HG02840 (cell line): ENCODE data around the gene QTRT2.

Experiments
- ATAC-seq: cut with Tn5 transposase; IDR thresholded peaks from one replicate; pipeline ENCODE4 v1.9.1; 2021; ENCODE audit warnings: mild to moderate bottlenecking, moderate library complexity, moderate number of reproducible peaks; ENCODE audit not compliant: unreplicated experiment, low FRiP score

QTRT2 gene

DNA sequence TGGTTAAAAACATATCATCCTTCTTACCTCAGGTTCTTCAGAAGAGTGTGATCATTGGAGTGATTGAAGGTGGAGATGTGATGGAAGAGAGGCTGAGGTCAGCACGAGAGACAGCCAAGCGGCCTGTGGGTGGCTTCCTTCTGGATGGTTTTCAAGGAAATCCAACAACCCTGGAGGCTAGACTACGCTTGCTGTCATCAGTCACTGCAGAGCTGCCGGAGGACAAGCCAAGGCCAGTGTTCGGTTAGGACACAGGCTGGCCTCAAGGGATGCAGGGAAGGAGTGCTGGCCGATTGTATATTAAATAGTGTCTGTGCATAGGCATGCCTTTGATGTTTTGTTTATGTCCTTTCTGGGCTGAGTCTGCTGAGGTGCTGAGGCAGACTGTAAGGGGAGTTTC is 20.2 kb downstream of the QTRT2 start:
- no peak for ATAC-seq

DNA sequence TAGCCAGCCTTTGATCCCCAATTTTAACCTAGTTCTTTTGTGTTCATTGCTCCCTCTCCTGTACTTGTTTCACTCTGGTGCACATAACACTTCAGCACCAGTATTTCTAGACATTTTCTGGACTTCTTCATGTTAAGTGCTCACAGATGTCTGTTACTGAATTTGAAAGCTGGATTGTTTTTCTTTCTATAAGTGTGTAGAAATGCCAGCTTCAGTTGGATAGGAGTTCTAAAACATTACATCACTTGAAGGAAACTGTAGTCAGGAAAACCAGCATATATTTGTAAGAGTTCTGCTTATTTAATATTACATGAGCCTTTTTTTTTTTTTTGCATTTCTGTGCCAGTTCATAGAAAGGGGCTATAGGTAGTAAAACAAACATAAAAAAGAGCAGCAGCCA is 21.6 kb downstream of the QTRT2 start:
- ATAC-seq: no peak

DNA sequence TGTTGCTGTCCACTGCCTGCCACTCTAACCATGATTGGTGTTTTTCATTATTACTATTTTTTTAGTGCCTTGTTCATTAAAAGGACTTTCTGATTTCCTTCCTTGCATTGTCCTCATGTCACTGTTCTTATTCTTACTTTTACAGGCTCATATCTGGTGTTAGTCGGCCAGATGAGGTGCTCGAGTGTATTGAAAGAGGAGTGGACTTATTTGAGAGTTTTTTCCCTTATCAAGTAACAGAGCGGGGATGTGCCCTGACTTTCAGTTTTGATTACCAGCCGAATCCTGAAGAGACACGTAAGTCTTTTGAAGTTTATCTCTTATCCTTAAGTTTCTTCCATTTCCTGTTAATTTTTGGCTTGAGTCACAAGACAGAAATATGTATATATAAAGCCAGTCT is 23.2 kb downstream of the QTRT2 start:
- no peak for ATAC-seq

DNA sequence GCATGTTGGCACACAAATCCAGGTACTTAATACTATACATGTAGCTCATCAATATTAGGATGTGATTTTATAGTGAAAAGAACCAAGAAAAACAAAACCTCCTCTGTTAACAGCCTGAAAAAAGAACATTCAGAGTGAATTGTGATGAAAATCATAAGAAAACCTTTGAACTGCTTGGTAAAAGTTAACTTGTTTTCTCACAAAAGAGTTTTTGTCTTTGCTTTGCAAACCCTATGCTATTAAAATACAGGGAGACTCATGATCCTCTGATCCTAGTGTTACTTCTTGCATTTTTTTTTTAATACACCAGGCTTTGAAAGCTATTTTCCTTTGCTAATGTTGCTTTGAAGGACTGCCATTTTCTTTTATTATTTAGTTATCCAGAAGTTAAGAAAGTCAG is 23.7 kb downstream of the QTRT2 start:
- no peak for ATAC-seq

DNA sequence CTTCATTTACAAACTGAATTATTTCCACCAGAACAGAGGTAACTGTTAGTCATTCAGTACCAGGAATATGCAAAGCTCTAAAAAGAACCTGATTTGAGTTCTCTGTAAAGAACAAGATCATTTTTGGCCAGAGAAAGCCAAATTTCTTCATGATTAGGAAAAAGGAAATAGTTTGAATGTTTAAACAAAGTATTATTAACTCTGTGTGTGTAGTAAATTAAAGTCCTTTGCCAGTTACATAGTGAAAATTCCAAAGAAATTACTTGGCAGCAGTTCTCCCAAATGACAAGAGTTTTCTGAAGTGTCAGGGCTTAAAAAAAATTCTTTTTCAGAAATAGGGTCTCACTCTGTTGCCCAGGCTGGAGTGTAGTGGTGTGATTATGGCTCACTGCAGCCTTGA is 24.5 kb downstream of the QTRT2 start:
- no peak for ATAC-seq

DNA sequence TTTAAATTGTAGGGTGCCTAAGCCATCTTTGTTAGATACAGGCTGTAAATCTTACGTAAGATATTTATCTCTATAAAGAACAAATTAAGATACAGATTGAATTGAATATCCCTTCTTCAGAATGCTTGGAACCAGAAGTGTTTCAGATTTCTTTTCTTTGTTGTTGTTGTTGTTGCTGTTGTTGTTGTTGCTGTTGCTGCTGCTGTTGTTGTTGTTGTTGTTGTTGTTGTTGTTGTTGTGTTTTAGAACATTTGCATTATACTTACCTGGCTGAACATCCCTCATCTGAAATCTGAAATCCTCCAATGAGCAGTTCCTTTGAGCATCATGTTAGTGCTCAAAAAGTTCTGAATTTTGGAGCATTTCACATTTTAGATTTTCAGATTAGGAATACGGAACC is 26.6 kb downstream of the QTRT2 start:
- no peak for ATAC-seq

DNA sequence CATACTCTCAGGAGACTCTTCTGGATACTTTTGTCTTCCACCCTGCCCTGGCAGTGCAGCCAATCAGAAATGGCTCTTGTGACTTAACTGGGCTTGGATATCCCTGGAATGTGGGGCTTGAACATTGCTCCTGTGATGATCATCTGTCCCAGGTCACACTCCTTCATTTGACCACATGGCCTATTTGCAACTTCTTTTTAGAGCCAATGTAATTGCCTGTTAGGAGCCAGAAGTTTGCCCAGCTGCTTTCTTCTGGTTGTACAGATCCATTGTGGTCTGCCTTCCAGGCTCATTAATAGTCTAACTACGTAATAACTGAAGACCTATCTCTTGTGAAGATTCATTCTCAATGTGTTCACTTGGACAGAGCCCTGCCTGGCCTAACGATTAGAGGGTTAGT is 29.8 kb downstream of the QTRT2 start:
- no peak for ATAC-seq

DNA sequence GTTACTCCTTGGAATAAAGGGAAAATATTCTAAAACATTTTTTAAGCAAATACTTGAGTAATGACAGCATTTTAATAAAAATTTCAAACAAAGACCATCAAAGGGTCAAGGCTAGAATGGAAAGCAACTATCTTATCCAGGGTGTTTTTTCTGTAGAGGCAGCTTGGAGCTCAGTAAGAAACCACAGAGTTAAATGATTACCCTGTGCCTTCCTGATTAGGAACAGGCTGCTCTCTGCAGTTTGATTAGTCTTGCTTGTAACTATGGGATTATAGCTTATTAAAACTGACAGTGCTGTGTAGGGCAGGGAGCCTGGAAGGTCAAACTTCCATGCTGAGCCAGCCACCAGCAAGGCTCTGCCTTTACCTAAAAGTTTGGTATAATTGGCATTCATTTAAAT is 33.1 kb downstream of the QTRT2 start:
- ATAC-seq: no peak

DNA sequence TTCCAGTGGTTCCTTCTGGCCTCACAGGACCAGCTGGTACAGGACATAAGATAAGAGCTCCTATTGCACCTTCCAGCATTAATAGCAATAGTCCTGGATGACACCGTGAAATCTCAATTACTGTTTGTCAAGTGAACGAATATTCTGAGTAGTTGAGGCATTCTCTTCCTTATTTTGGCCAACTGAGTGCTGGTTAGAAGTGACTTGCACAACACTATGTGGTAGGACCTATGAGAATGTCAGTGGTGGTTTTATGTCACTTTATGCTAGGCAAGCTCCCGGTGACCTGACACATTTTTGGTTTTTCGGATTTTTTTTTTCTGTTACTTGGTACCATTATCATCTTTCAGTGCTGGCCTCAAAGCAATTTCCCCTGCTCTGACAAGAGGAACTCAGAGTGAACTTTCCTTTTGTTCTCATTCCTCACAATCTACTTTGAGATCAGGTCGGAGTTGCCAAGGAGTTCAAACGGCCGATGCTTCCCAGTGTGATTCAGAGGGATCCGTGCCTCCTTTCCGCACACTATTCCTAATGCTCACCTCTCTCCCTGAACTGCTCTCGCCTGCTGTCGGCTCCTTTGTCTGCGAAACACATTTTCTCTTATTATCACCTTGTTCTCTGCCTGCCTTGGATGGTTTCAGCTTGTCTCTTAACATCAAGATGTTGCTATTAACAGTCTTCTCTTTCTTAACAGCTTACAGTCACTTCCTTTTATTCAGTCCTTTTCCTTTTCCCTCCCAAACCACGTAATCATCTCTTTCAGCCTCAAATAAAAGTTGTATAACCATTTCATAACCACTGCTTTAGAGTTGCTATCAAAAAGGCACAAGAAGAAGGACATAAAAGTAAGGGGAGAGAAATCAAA is 35.8 kb downstream of the QTRT2 start:
- ATAC-seq: no peak

DNA sequence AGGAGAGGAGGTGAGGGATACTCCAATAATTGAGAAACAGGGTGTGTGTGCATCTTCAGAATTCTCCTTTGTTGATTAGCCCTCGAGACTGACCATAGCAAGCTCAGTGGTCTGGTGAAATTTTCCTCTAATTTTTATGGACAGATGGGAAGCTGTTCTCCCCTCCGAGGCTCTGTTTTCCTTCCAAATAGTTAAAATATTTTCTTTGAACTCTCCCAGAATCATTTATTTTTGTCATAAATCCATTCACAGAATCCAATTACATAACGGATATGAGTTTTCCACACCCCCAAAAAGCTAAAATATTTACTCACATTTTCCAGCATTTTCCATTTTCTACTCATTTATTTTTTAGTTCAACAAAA is 36.5 kb downstream of the QTRT2 start:
- ATAC-seq: no peak

DNA sequence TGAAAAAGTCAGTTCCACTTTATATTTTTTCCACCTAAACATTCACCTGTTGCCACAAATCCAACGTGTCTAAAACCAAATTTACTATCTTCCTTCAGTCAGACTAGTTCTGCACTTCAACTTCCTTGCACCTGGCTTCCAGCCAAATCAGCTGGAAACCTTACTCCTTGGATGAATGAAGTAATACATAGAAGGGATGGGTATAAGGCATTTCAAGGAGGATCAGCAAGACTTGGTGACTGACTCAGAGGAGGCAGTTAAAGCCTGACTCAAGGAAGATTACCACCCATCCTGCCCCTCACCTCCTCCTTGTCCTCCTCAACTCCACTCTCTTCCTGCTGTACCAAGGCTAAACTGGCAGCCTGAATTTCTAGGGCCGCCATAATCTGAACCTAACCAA is 37.1 kb downstream of the QTRT2 start:
- no peak for ATAC-seq

DNA sequence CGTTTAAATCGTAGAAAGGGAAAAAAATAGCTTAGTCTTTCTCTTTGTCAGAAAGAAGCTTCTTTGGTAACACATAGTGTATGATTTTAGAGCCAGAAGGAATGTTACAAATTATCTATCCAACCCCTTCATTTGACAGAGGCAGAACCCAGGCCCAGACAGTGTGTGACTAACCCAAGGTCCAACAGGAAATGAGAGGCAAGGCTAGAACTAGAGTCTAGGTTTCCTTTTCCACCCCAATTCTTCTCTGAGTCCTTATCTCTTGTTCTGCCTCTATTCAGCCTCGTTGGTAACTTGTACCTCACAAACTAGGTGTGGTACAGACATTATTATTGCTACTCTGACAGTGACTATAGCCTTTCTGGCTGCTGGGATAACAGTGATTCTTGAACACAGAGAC is 39.3 kb downstream of the QTRT2 start:
- ATAC-seq: no peak

DNA sequence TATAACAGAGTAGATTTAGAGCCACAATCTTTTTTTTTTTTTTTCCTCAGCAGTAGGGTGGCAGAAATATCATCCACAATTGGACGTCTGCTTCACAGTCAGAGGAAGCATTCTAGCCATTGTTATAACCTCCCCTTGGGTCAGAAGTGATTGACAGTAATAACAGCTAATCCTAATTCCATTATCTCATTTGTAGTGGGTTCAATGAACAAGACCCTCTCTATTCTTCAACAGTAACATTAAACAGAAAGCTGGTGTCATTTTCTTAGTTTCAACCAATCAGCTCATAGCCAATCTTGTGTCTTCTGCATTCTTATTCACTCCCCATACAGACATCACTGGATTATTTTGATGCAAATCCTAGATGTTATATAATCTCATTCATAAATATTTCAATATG is 44.6 kb downstream of the QTRT2 start:
- no peak for ATAC-seq

DNA sequence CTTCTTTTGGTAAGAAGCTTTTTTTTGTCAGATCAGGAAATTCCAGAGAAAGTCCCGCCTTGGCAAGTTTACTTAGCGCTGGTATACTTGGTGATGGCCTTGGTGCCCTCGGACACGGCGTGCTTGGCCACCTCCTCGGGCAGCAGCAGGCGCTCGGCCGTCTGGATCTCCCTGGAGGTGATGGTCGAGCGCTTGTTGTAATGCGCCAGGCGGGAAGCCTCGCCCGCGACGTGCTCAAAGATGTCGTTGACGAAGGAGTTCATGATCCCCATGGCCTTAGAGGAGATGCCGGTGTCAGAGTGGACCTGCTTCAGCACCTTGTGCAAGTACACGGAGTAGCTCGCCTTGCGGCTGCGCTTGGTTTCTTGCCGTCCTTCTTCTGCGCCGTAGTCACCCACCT is 46.6 kb downstream of the QTRT2 start:
- ATAC-seq: no peak

DNA sequence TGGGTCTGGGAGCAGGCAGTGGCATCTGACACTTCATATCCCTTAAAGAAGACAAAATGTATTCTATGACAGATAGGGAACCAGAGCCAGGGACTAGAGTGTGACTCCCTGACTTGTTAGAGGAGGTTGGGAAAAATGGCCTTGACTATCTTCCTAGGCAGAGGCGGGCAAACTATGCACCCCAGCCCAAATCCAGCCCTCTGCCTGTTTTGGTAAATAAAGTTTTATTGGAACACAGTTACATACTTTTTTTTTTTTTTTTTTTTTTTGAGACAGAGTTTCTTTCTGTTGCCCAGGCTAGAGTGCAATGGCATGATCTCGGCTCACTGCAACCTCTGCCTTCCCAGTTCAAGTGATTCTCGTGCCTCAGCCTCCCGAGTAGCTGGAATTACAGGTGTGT is 47.3 kb downstream of the QTRT2 start:
- ATAC-seq: no peak

DNA sequence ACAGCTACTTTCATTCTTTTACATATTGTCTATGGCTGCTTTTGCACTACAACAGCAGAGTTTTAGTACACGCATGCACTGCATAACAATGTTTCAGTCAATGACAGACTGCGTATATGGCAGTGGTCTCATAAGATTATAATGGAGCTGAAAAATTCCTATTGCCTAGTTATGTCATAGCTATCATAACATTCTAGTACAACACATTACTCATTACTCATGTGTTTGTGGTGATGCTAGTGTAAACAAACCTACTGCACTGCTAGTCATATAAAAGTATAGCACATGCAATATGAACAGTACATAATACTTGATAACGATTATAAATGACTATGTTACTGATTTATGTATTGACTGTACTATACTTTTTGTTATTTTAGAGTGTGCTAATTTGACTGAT is 47.9 kb downstream of the QTRT2 start:
- no peak for ATAC-seq

DNA sequence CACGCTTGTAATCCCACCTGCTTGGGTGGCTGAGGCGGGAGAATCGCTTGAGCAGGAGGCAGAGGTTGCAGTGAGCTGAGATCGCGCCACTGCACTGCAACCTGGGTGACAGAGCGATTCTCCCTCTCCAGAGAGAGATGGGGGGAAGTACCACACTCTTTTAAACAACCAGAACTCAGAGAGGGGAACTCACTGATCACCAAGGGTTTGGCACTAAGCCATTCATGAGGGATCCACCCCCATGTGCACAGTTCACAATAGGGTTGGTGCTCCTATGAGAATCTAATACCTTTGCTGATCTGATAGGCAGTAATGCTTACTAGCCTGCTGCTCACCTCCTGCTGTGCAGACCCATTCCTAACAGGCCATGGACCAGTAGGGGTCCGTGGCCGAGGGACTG is 51.6 kb downstream of the QTRT2 start:
- no peak for ATAC-seq

DNA sequence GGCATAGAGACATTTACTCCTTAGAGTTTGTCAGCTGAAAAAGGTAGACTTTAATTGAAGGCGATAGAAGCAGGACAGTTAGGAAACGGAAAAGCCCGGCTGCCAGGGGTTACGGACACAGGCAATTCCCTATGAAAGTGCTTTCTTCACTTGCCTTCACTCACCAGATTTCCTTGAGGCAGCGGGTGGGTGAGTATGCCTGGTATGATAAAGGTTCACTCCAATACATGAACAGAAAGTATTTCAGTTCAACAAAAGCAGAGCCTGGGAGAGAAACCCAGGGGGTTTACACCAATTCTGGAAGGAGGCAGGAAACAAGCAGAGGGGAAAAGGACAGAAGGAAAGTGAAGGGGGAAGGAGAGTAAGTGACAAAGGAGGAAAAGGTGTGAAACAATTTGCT is 53.9 kb downstream of the QTRT2 start:
- ATAC-seq: no peak

DNA sequence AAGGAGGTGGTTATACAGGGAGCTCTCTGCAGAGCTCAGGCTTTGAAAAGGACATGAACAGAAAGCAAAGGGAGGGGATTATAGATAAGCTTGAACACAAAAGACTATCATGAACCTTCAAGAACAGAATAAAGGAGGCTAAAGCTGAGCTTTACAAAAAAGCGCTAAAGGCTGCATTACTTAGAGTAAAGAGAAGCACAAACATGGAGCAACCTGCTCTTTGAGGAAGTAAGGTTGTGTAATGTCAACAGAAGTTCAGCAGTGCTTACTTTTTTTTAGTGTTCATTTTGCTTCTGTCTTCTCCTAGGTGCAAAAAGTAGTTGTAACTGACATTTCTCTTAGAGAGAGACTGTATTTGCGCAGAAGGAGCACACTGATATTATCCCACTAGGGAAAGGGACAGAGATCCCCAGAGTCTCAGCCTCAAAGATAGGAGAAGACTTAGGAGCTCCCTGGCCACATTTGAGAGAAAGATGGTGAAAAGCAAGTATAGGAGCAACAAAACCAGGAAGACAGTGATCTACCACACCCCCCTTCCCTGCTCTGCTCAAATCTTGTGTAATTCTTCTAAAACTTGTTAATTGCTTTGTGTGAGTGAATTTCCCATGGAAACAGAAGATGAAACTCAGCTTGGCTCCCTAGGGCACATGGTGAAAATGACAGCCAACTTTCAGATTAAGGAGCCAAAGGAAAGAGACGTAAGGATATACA is 54.7 kb downstream of the QTRT2 start:
- no peak for ATAC-seq

DNA sequence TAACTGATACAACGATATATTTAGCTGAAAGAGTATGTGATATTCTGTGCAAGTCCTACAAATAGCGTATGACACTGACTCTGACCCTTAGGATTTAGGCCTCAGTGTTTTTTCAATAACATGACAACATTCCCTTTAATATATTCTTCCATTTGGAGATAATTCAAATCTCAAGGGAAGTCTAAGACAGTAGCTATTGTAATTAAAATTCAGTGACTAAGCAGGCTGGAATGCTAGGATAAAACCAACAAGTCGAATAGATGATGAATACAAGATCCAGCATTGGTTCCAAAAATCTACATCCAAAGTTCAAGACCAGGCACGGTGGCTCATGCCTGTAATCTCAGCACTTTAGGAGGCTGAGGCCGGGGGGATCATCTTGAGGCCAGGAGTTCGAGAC is 56.2 kb downstream of the QTRT2 start:
- ATAC-seq: no peak

DNA sequence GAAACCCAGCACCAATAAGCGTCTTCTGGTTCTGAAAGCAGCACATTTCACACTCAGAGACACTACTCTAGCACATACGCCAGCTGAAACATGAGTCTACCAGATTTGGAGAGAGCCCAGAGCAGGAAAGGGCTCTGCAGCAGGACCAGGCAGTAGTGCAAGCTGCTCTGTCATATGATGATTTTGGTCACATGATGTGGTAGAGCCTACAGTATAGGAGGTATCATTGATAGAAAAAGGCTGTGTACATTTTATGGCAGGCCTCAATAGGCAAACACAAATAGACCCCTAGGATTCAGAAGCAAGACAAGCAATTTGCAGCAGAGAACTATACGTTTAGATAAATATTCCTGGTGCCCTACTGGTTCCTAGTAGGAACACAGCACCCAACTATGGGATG is 58.2 kb downstream of the QTRT2 start:
- ATAC-seq: no peak

DNA sequence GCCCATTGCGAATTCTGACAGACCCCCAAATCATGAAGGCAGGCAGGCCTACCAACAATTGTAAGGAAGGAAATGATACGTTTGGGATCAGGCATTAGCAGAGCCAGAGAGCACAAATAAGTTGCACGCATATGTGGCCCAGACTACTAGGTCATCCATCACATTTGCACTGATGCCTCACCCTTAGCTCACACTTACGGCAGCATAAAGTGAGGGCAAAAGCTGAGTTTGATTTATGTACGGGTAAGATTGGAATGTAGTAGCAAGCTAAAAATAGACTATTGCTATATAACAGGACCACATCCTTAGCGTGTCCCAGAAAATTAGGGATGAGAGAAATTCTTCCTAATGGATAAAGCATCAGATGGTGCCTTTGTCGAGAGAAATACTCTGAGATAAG is 58.6 kb downstream of the QTRT2 start:
- no peak for ATAC-seq
